Measurements from ENCODE around the gene STK33. TPM values are rescaled to one million over a fixed set of nuclear protein-coding genes. Genes with fewer than 3 reads are reported as not detected.

STK33 gene
- total and polyA plus RNA-seq, 2 of the 13 experiments (the other 11 are each of a cell fraction or from before 2014, with no cell fraction given), result 2.7 to 12.6 TPM

DNA sequence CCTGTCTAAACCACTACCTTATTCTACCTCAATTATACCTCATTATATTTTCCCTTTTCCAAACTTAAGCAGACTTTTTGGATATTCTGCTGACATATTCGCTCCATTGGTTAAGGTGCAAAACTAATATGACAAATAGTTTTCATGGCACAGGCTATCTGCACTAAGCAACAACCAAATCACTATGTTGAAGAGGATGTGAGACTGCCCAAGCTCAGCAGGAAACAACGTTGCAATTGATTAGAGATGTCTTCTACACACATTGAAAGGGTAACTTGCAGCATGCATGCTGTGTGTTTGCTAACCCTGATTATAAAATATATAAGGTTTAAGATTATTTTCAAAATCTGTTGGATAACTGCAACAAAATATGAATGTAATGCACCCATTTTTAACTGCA, 61.6 kb downstream of the STK33 start (continued):
- TF ChIP-seq, protein P1, sequence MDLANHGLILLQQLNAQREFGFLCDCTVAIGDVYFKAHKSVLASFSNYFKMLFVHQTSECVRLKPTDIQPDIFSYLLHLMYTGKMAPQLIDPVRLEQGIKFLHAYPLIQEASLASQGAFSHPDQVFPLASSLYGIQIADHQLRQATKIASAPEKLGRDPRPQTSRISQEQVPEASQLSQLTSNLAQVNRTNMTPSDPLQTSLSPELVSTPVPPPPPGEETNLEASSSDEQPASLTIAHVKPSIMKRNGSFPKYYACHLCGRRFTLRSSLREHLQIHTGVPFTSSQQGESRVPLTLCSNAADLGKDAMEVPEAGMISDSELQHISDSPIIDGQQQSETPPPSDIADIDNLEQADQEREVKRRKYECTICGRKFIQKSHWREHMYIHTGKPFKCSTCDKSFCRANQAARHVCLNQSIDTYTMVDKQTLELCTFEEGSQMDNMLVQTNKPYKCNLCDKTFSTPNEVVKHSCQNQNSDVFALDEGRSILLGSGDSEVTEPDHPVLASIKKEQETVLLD (CRISPR knock-in tag; IDR thresholded peaks at IDR 0.05; ENCODE audit: low read depth), result no peak
- TF ChIP-seq, protein P2, sequence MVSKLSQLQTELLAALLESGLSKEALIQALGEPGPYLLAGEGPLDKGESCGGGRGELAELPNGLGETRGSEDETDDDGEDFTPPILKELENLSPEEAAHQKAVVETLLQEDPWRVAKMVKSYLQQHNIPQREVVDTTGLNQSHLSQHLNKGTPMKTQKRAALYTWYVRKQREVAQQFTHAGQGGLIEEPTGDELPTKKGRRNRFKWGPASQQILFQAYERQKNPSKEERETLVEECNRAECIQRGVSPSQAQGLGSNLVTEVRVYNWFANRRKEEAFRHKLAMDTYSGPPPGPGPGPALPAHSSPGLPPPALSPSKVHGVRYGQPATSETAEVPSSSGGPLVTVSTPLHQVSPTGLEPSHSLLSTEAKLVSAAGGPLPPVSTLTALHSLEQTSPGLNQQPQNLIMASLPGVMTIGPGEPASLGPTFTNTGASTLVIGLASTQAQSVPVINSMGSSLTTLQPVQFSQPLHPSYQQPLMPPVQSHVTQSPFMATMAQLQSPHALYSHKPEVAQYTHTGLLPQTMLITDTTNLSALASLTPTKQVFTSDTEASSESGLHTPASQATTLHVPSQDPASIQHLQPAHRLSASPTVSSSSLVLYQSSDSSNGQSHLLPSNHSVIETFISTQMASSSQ (IDR thresholded peaks at IDR 0.05; ENCODE audit: low read depth), result no peak
- TF ChIP-seq, protein P2 (CRISPR knock-in tag; IDR thresholded peaks at IDR 0.05; ENCODE audit: borderline replicate concordance), result no peak
- TF ChIP-seq ZFP90 (CRISPR knock-in tag; IDR thresholded peaks at IDR 0.05; ENCODE audit: borderline replicate concordance), result no peak
- no peak for TF ChIP-seq HOXD1 (CRISPR knock-in tag; IDR thresholded peaks at IDR 0.05)
- no peak for TF ChIP-seq CCDC6 (CRISPR knock-in tag; IDR thresholded peaks at IDR 0.05)
- TF ChIP-seq RARG (CRISPR knock-in tag; IDR thresholded peaks at IDR 0.05; ENCODE audit: low read depth), result no peak
- TF ChIP-seq, protein P3, sequence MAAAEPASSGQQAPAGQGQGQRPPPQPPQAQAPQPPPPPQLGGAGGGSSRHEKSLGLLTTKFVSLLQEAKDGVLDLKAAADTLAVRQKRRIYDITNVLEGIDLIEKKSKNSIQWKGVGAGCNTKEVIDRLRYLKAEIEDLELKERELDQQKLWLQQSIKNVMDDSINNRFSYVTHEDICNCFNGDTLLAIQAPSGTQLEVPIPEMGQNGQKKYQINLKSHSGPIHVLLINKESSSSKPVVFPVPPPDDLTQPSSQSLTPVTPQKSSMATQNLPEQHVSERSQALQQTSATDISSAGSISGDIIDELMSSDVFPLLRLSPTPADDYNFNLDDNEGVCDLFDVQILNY (CRISPR knock-in tag; conservative IDR thresholded peaks at IDR 0.05), result no peak
- no peak for TF ChIP-seq ZNF616 (CRISPR knock-in tag; IDR thresholded peaks at IDR 0.05; ENCODE audit: low read depth)
- no peak for TF ChIP-seq HOXA9 (CRISPR knock-in tag; IDR thresholded peaks at IDR 0.05; ENCODE audit: borderline replicate concordance)
- TF ChIP-seq ZNF674 (CRISPR knock-in tag; IDR thresholded peaks at IDR 0.05; ENCODE audit: low read depth), result no peak
- no peak for TF ChIP-seq ZNF331 (CRISPR knock-in tag; IDR thresholded peaks at IDR 0.05)
